EL (cell line): ENCODE results near the gene LPAR5.

ENCODE experiments used
- DNase-seq: peaks from one replicate; pipeline ENCODE4 v3.0.0-alpha.2; 2016

The LPAR5 gene

GRCh38 chr12:6635375-6635855, 344 bp downstream of the LPAR5 start:
- no peak for DNase-seq

GRCh38 chr12:6632026-6632983, 3.5 kb downstream of the LPAR5 start:
- peak; percentile 37 for DNase-seq

- DNase-seq, result no peak
Observed at GRCh38 chr12:6631549-6631961, 4.2 kb downstream of the LPAR5 start.

GRCh38 chr12:6630736-6631135, 5.0 kb downstream of the LPAR5 start:
- no peak for DNase-seq

- DNase-seq, result no peak
Observed at GRCh38 chr12:6627616-6628015, 8.1 kb downstream of the LPAR5 start.

- DNase-seq, result no peak
Observed at GRCh38 chr12:6626654-6627283, 9.0 kb downstream of the LPAR5 start.

- DNase-seq, result no peak
Observed at GRCh38 chr12:6620885-6621274, 14.9 kb downstream of the LPAR5 start.

GRCh38 chr12:6620137-6620884, 15.4 kb downstream of the LPAR5 start:
- no peak for DNase-seq

- no peak for DNase-seq
Observed at GRCh38 chr12:6618483-6619225, 17.1 kb downstream of the LPAR5 start.

GRCh38 chr12:6615802-6616201, 20.0 kb downstream of the LPAR5 start:
- DNase-seq, result no peak

- DNase-seq, result peak; percentile 28
Observed at GRCh38 chr12:6614513-6615172, 21.1 kb downstream of the LPAR5 start.

GRCh38 chr12:6613776-6614512, 21.8 kb downstream of the LPAR5 start:
- peak; percentile 98 for DNase-seq

GRCh38 chr12:6613015-6613775, 22.6 kb downstream of the LPAR5 start:
- peak; percentile 85 for DNase-seq

- no peak for DNase-seq
Observed at GRCh38 chr12:6612652-6613014, 23.1 kb downstream of the LPAR5 start.

- no peak for DNase-seq
Observed at GRCh38 chr12:6612247-6612646, 23.5 kb downstream of the LPAR5 start.

GRCh38 chr12:6608592-6609281, 27.0 kb downstream of the LPAR5 start:
- no peak for DNase-seq

GRCh38 chr12:6607751-6608591, 27.8 kb downstream of the LPAR5 start:
- DNase-seq, result peak; percentile 65

- peak; percentile 57 for DNase-seq
Observed at GRCh38 chr12:6606331-6607131, 29.2 kb downstream of the LPAR5 start.
